GM19193 (cell line): ENCODE measurements around the gene ELOA.

Experiments
- POLR2A ChIP-seq: IDR thresholded peaks from 4 replicates; pipeline ENCODE4 v1.6.1; 2011; ENCODE audit not compliant: insufficient read depth, insufficient read length; ENCODE audit errors: extremely low read depth

The ELOA gene

GRCh38 chr1:23792151-23792945 lies 49.1 kb downstream of the ELOA start:
- TF ChIP-seq POLR2A: no peak

- no peak for TF ChIP-seq POLR2A
These were observed 49.9 kb downstream of the ELOA start for GRCh38 chr1:23793018-23793781.

GRCh38 chr1:23793861-23794731 lies 50.8 kb downstream of the ELOA start:
- no peak for TF ChIP-seq POLR2A

GRCh38 chr1:23795676-23796465 lies 52.6 kb downstream of the ELOA start:
- no peak for TF ChIP-seq POLR2A

GRCh38 chr1:23796466-23797271 lies 53.4 kb downstream of the ELOA start:
- no peak for TF ChIP-seq POLR2A

GRCh38 chr1:23797478-23798448 lies 54.5 kb downstream of the ELOA start:
- no peak for TF ChIP-seq POLR2A

GRCh38 chr1:23798662-23799142 lies 55.4 kb downstream of the ELOA start:
- no peak for TF ChIP-seq POLR2A

GRCh38 chr1:23799255-23799569 lies 55.9 kb downstream of the ELOA start:
- TF ChIP-seq POLR2A: no peak

GRCh38 chr1:23799570-23800399 lies 56.5 kb downstream of the ELOA start:
- TF ChIP-seq POLR2A: peak; percentile 22

- peak; percentile 90 for TF ChIP-seq POLR2A
These were observed 57.4 kb downstream of the ELOA start, which contains the start of gene GALE for GRCh38 chr1:23800400-23801337. Gene GALE (minus strand): TSS chr1:23800754. CDS start chr1:23799007, 1,747 bp downstream.
